Measurements from ENCODE around the gene PCID2. TPM values are rescaled to one million over a fixed set of nuclear protein-coding genes. Genes with fewer than 3 reads are reported as not detected.

PCID2 gene
- total and polyA plus RNA-seq, 2 of the 13 experiments (the other 11 are each of a cell fraction or from before 2014, with no cell fraction given): 65.0 to 111 TPM

DNA sequence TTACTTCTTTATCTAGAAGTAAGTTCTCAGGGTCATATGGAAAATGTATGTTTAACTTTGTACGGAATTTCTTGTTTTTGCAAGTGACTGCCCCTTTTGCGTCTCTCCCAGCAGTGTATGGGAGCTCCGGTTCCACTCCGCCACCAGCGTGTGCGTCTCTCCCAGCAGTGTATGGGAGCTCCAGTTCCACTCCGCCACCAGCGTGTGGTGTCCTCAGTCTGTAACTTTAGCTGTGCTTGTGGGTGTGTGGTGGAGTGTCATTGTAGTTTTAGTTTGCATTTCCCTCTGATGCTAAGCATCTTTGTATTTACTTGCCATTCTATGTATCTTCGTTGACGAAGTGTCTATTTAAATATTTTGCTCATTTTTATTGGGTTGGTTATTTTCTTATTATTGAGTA is 3.3 kb upstream of the PCID2 start (continued):
- TF ChIP-seq HDAC1 (CRISPR knock-in tag; IDR thresholded peaks at IDR 0.05) (no peak), ZNF18 (CRISPR knock-in tag; IDR thresholded peaks at IDR 0.05; ENCODE audit: insufficient replicate concordance) (no peak), ZNF205 (CRISPR knock-in tag; IDR thresholded peaks at IDR 0.05) (no peak), FOXP1 (IDR thresholded peaks at IDR 0.05) (no peak), FOXP1 (CRISPR knock-in tag; IDR thresholded peaks at IDR 0.05) (no peak), ZNF225 (CRISPR knock-in tag; IDR thresholded peaks at IDR 0.05) (no peak), DBP (CRISPR knock-in tag; IDR thresholded peaks at IDR 0.05; ENCODE audit: not compliant biosample characterization) (no peak), ZNF44 (CRISPR knock-in tag; IDR thresholded peaks at IDR 0.05) (no peak), ARID5B (CRISPR knock-in tag; IDR thresholded peaks at IDR 0.05) (0 out of 2 replicates have a peak, but pooled peaks have one; percentile 8), ZNF687 (CRISPR knock-in tag; IDR thresholded peaks at IDR 0.05) (peak; percentile 28; the same call in 1 of the 2 replicates), GABPB1 (CRISPR knock-in tag; IDR thresholded peaks at IDR 0.05) (no peak), PCBP2 (optimal IDR thresholded peaks at IDR 0.05; ENCODE audit: low read depth, low read length, poor library complexity, severe bottlenecking) (no peak), ATF4 (CRISPR knock-in tag; IDR thresholded peaks at IDR 0.05) (no peak), ATF1 (CRISPR knock-in tag; IDR thresholded peaks at IDR 0.05) (no peak), DR1 (CRISPR knock-in tag; IDR thresholded peaks at IDR 0.05) (no peak)
- TF ChIP-seq, protein P1, sequence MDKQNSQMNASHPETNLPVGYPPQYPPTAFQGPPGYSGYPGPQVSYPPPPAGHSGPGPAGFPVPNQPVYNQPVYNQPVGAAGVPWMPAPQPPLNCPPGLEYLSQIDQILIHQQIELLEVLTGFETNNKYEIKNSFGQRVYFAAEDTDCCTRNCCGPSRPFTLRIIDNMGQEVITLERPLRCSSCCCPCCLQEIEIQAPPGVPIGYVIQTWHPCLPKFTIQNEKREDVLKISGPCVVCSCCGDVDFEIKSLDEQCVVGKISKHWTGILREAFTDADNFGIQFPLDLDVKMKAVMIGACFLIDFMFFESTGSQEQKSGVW (CRISPR knock-in tag; IDR thresholded peaks at IDR 0.05; ENCODE audit: borderline replicate concordance): no peak

All from HepG2 (cell line).